ENCODE measurements around the gene OTOP3.
A peak's percentile ranks its signal among the peaks of the same experiment; 100 is the strongest.

Gene OTOP3

GRCh38 chr17:74943808-74944522, 8.3 kb downstream of the OTOP3 start:
- H3K27ac Mint-ChIP-seq: no peak overlapping the region
- no peak for DNase-seq
- no peaks in the 10 kb centered on the region for H3K9me3 Mint-ChIP-seq
- peaks cover 81% of the 10 kb centered on the region for H3K27me3 Mint-ChIP-seq
- H3K36me3 Mint-ChIP-seq: no peaks in the 10 kb centered on the region
- H3K4me3 Mint-ChIP-seq: no peak overlapping the region
- H3K4me1 Mint-ChIP-seq: no peaks in the 10 kb centered on the region
- CTCF ChIA-PET: interaction anchor here (1.4 to 3.7 kb wide), 2 partner anchors 13 to 17 kb away, joined by 5 to 12 read pairs; no protein-coding TSS in a partner anchor

GRCh38 chr17:74945543-74945942, 9.8 kb downstream of the OTOP3 start:
- H3K27ac Mint-ChIP-seq: peak overlapping the region; percentile 12

GRCh38 chr17:74946641-74947040, 10.9 kb downstream of the OTOP3 start:
- Mint-ChIP-seq H3K9me3 (no peaks in the 10 kb centered on the region), H3K4me1 (no peaks in the 10 kb centered on the region), H3K4me3 (no peak overlapping the region), H3K36me3 (no peaks in the 10 kb centered on the region), H3K27ac (no peak overlapping the region), H3K27me3 (peaks cover 70% of the 10 kb centered on the region)
- no peak for DNase-seq
- CTCF ChIA-PET: interaction anchor here (2.2 to 3.7 kb wide), 2 partner anchors 12 to 15 kb away, joined by 5 to 12 read pairs; no protein-coding TSS in a partner anchor

More at GRCh38 chr17:74945543-74945942, 9.8 kb downstream of the OTOP3 start:
- no peak for DNase-seq
- CTCF ChIA-PET: interaction anchor here (0.6 to 3.7 kb wide), 3 partner anchors 13 to 298 kb away, joined by 3 to 12 read pairs (median 5); no protein-coding TSS in a partner anchor
- H3K36me3 Mint-ChIP-seq: no peaks in the 10 kb centered on the region
- no peaks in the 10 kb centered on the region for H3K4me1 Mint-ChIP-seq
- no peak overlapping the region for H3K4me3 Mint-ChIP-seq
- H3K27me3 Mint-ChIP-seq: peaks cover 80% of the 10 kb centered on the region
- H3K9me3 Mint-ChIP-seq: no peaks in the 10 kb centered on the region

GRCh38 chr17:74947041-74947754, 11.5 kb downstream of the OTOP3 start:
- no peaks in the 10 kb centered on the region for H3K9me3 Mint-ChIP-seq
- H3K4me1 Mint-ChIP-seq: no peaks in the 10 kb centered on the region
- H3K36me3 Mint-ChIP-seq: no peaks in the 10 kb centered on the region
- H3K27ac Mint-ChIP-seq: no peak overlapping the region
- H3K27me3 Mint-ChIP-seq: peaks cover 64% of the 10 kb centered on the region
- no peak overlapping the region for H3K4me3 Mint-ChIP-seq
- CTCF ChIA-PET: interaction anchor here (3.7 kb wide), 1 partner anchor 14 kb away, joined by 12 read pairs; no protein-coding TSS in a partner anchor
- DNase-seq: no peak

- no peak for DNase-seq
- H3K36me3 Mint-ChIP-seq: no peaks in the 10 kb centered on the region
- H3K27ac Mint-ChIP-seq: no peak overlapping the region
- CTCF ChIA-PET: interaction anchor here (0.7 to 3.1 kb wide), 4 partner anchors 8 to 203 kb away, joined by 3 to 15 read pairs (median 4); no protein-coding TSS in a partner anchor
- no peaks in the 10 kb centered on the region for H3K9me3 Mint-ChIP-seq
- H3K4me1 Mint-ChIP-seq: no peaks in the 10 kb centered on the region
- H3K27me3 Mint-ChIP-seq: peaks cover 46% of the 10 kb centered on the region
- H3K4me3 Mint-ChIP-seq: no peak overlapping the region
Measured at GRCh38 chr17:74949455-74950115, 13.9 kb downstream of the OTOP3 start.

GRCh38 chr17:74950207-74950606, 14.5 kb downstream of the OTOP3 start:
- no peak overlapping the region for H3K27ac Mint-ChIP-seq
- H3K36me3 Mint-ChIP-seq: no peaks in the 10 kb centered on the region
- H3K4me3 Mint-ChIP-seq: no peak overlapping the region
- H3K4me1 Mint-ChIP-seq: no peaks in the 10 kb centered on the region
- H3K9me3 Mint-ChIP-seq: no peaks in the 10 kb centered on the region
- DNase-seq: no peak
- H3K27me3 Mint-ChIP-seq: peaks cover 41% of the 10 kb centered on the region
- CTCF ChIA-PET: interaction anchor here (3.1 kb wide), 1 partner anchor 11 kb away, joined by 15 read pairs; no protein-coding TSS in a partner anchor

- Mint-ChIP-seq H3K4me1 (no peaks in the 10 kb centered on the region), H3K27me3 (peaks cover 40% of the 10 kb centered on the region), H3K9me3 (no peaks in the 10 kb centered on the region), H3K36me3 (no peaks in the 10 kb centered on the region), H3K4me3 (no peak overlapping the region), H3K27ac (no peak overlapping the region)
- CTCF ChIA-PET: interaction anchor here (2.0 to 3.1 kb wide), 2 partner anchors 10 kb away, joined by 13 to 15 read pairs; no protein-coding TSS in a partner anchor
- no peak for DNase-seq
Measured at GRCh38 chr17:74951065-74951464, 15.4 kb downstream of the OTOP3 start.

- CTCF ChIA-PET: interaction anchor here (0.6 to 2.0 kb wide), 2 partner anchors 9 to 44 kb away, joined by 3 to 13 read pairs; no protein-coding TSS in a partner anchor
- Mint-ChIP-seq H3K4me1 (no peaks in the 10 kb centered on the region), H3K27me3 (peaks cover 42% of the 10 kb centered on the region), H3K36me3 (no peaks in the 10 kb centered on the region), H3K4me3 (no peak overlapping the region), H3K27ac (no peak overlapping the region), H3K9me3 (no peaks in the 10 kb centered on the region)
- DNase-seq: no peak
Measured at GRCh38 chr17:74951680-74952421, 16.2 kb downstream of the OTOP3 start.

GRCh38 chr17:74952431-74953133, 16.9 kb downstream of the OTOP3 start:
- Mint-ChIP-seq H3K36me3 (no peaks in the 10 kb centered on the region), H3K4me3 (no peak overlapping the region), H3K27me3 (peaks cover 36% of the 10 kb centered on the region), H3K9me3 (no peaks in the 10 kb centered on the region), H3K4me1 (no peaks in the 10 kb centered on the region), H3K27ac (no peak overlapping the region)
- DNase-seq: no peak
- CTCF ChIA-PET: interaction anchor here (2.0 kb wide), 1 partner anchor 9 kb away, joined by 13 read pairs; no protein-coding TSS in a partner anchor

GRCh38 chr17:74953134-74953687, 17.5 kb downstream of the OTOP3 start:
- Mint-ChIP-seq H3K4me1 (no peaks in the 10 kb centered on the region), H3K27ac (no peak overlapping the region), H3K36me3 (no peaks in the 10 kb centered on the region), H3K27me3 (peaks cover 37% of the 10 kb centered on the region), H3K4me3 (no peak overlapping the region), H3K9me3 (no peaks in the 10 kb centered on the region)
- CTCF ChIA-PET: interaction anchor here (2.0 kb wide), 1 partner anchor 8 kb away, joined by 13 read pairs; no protein-coding TSS in a partner anchor
- no peak for DNase-seq

- CTCF ChIA-PET: interaction anchor here (10.2 kb wide), 1 partner anchor 31 kb away, joined by 152 read pairs; the partner anchor contains the start of genes OTOP2 and USH1G
Measured at GRCh38 chr17:74954115-74954514, 18.4 kb downstream of the OTOP3 start.

GRCh38 chr17:74954665-74955421, 19.1 kb downstream of the OTOP3 start:
- DNase-seq: no peak
- no peak overlapping the region for H3K27ac Mint-ChIP-seq
- H3K9me3 Mint-ChIP-seq: no peaks in the 10 kb centered on the region
- H3K4me3 Mint-ChIP-seq: no peak overlapping the region
- CTCF ChIA-PET: interaction anchor here (1.6 to 10.2 kb wide), 2 partner anchors 31 to 297 kb away, joined by 5 to 152 read pairs; partner anchors contain the start of genes OTOP2 and USH1G
- no peaks in the 10 kb centered on the region for H3K36me3 Mint-ChIP-seq
- peaks cover 42% of the 10 kb centered on the region for H3K27me3 Mint-ChIP-seq
- H3K4me1 Mint-ChIP-seq: no peaks in the 10 kb centered on the region

More at GRCh38 chr17:74954115-74954514, 18.4 kb downstream of the OTOP3 start:
- DNase-seq: no peak
- Mint-ChIP-seq H3K9me3 (no peaks in the 10 kb centered on the region), H3K36me3 (no peaks in the 10 kb centered on the region), H3K4me1 (no peaks in the 10 kb centered on the region), H3K27me3 (peaks cover 41% of the 10 kb centered on the region), H3K27ac (no peak overlapping the region), H3K4me3 (no peak overlapping the region)

Measured in activated naive CD4-positive, alpha-beta T cell treated with anti-CD3 and anti-CD28 coated beads, Interleukin-2, amount 10 ng/mL, durations not matched to agents 7 days and 5 days (primary cell).